Panc1 (cell line): ENCODE results near the gene PPIP5K2. TPM values are rescaled to one million over a fixed set of nuclear protein-coding genes. Genes with fewer than 3 reads are reported as not detected.

Source experiments
- ATAC-seq: fragments of 200-7000 bp; cut with Tn5 transposase; 2 replicates; pipeline ENCODE4 v1.9.1; 2020; ENCODE audit warnings: mild to moderate bottlenecking, moderate library complexity
- BruUV-seq: library from RNA; stranded (reverse); fragments of 400-500 nt; replicated peaks from 2 replicates; lab custom pipeline; 2021; lab: Mats Ljungman, UMichigan
- CTCF ChIA-PET: fragments of 300-600 bp; sonication (Branson Sonifier 250); formaldehyde crosslinking; loops from one replicate; lab custom pipeline; 2022; ENCODE audit warnings: antibody characterized with exemption; lab: Charles Lee
- POLR2A ChIA-PET: fragments of 300-600 bp; sonication (Branson Sonifier 250); formaldehyde crosslinking; loops from one replicate; lab custom pipeline; 2022; ENCODE audit warnings: antibody characterized with exemption; lab: Charles Lee
- DNase-seq: peaks from one replicate; pipeline ENCODE4 v3.0.0-alpha.2; 2010; ENCODE audit warnings: low read depth, low spot score
- H3K27ac ChIP-seq: 2 replicates; pipeline ENCODE4 v1.5.1; 2011; ENCODE audit warnings: mild to moderate bottlenecking, low read length, inconsistent platforms
- H3K27me3 ChIP-seq: fragments of 200-500 bp; sonication (Bioruptor generic); 2 replicates; pipeline ENCODE4 v1.6.0; 2014; ENCODE audit warnings: low read length, inconsistent platforms; ENCODE audit not compliant: control insufficient read depth, insufficient read depth
- H3K36me3 ChIP-seq: fragments of 200-500 bp; sonication (Bioruptor generic); 2 replicates; pipeline ENCODE4 v1.5.1; 2014; ENCODE audit warnings: inconsistent platforms, mild to moderate bottlenecking, low read length, moderate library complexity; ENCODE audit not compliant: control insufficient read depth, insufficient read depth
- H3K4me1 ChIP-seq: 2 replicates; pipeline ENCODE4 v1.5.1; 2011; ENCODE audit warnings: inconsistent platforms, mild to moderate bottlenecking, low read length, moderate library complexity; ENCODE audit not compliant: control insufficient read depth, insufficient read depth
- H3K4me3 ChIP-seq, 2 experiments: 2 replicates each; pipeline ENCODE4 v1.5.1; 2011 to 2012; ENCODE audit warnings: low read depth in 2 of 2, low read length in 2 of 2, mild to moderate bottlenecking in 2 of 2, inconsistent platforms in 1 of 2, moderate library complexity in 1 of 2
- H3K9me3 ChIP-seq: fragments of 200-500 bp; sonication (Bioruptor generic); 2 replicates; pipeline ENCODE4 v1.5.1; 2014; ENCODE audit warnings: low read depth, mild to moderate bottlenecking, inconsistent platforms, low read length, moderate library complexity; ENCODE audit not compliant: control insufficient read depth, insufficient read depth
- POLR2AphosphoS5 ChIP-seq: IDR thresholded peaks from 2 replicates; pipeline ENCODE4 v1.6.1; 2012; ENCODE audit warnings: mild to moderate bottlenecking, low read depth, low read length, moderate library complexity
- SIN3A ChIP-seq: IDR thresholded peaks from 2 replicates; pipeline ENCODE4 v1.6.1; 2012; ENCODE audit warnings: low read depth, mild to moderate bottlenecking, low read length, moderate library complexity, borderline replicate concordance; ENCODE audit not compliant: insufficient read depth
- TCF7L2 ChIP-seq: IDR thresholded peaks from 2 replicates; pipeline ENCODE4 v1.6.1; 2011; ENCODE audit warnings: mild to moderate bottlenecking, low read depth, low read length, inconsistent platforms
- in situ Hi-C: cut with HindIII; loops from 2 replicates; pipeline ENCODE4 v1.10.0; 2016; ENCODE audit warnings: low sequenced_read_pairs, low pct_unique_long_range_greater_than_20kb
- intact Hi-C: fragments of 100-400 bp; cut with micrococcal nuclease; formaldehyde crosslinking; loops from one replicate; pipeline ENCODE4 v1.10.0; 2022; ENCODE audit not compliant: unreplicated experiment
- total RNA-seq: library from RNA; stranded (reverse); gene quantifications from one replicate; pipeline ENCODE4 v1.2.1, GENCODE V29; 2021; ENCODE audit not compliant: unreplicated experiment
- TF ChIP-seq, protein P1 (sequence below), 2 experiments: IDR thresholded peaks; 2 replicates each; pipeline ENCODE4 v1.6.1; 2011 to 2012; ENCODE audit warnings: low read depth in 2 of 2, control low read depth in 1 of 2, low read length in 1 of 2, mild to moderate bottlenecking in 1 of 2, moderate library complexity in 1 of 2; ENCODE audit not compliant: insufficient read depth in 1 of 2
- TF ChIP-seq, protein P2 (sequence below): fragments of 450-650 bp; IDR thresholded peaks from 2 replicates; pipeline ENCODE4 v1.5.1; 2017; ENCODE audit warnings: mild to moderate bottlenecking

The PPIP5K2 gene
- total RNA-seq, 1 experiment from 2014 or later = 56.8 TPM

- in situ Hi-C loops = no loop called here
- Histone ChIP-seq H3K27me3 (no peaks in the 10 kb centered on the region), H3K4me3 (no peak overlapping the region), H3K27ac (no peak overlapping the region), H3K4me1 (no peaks in the 10 kb centered on the region), H3K36me3 (no peaks in the 10 kb centered on the region), H3K9me3 (peaks cover 11% of the 10 kb centered on the region; the same call in 1 of the 2 replicates)
- TF ChIP-seq SIN3A (no peak), POLR2AphosphoS5 (no peak), TCF7L2 (no peak)
- TF ChIP-seq, protein P1, sequence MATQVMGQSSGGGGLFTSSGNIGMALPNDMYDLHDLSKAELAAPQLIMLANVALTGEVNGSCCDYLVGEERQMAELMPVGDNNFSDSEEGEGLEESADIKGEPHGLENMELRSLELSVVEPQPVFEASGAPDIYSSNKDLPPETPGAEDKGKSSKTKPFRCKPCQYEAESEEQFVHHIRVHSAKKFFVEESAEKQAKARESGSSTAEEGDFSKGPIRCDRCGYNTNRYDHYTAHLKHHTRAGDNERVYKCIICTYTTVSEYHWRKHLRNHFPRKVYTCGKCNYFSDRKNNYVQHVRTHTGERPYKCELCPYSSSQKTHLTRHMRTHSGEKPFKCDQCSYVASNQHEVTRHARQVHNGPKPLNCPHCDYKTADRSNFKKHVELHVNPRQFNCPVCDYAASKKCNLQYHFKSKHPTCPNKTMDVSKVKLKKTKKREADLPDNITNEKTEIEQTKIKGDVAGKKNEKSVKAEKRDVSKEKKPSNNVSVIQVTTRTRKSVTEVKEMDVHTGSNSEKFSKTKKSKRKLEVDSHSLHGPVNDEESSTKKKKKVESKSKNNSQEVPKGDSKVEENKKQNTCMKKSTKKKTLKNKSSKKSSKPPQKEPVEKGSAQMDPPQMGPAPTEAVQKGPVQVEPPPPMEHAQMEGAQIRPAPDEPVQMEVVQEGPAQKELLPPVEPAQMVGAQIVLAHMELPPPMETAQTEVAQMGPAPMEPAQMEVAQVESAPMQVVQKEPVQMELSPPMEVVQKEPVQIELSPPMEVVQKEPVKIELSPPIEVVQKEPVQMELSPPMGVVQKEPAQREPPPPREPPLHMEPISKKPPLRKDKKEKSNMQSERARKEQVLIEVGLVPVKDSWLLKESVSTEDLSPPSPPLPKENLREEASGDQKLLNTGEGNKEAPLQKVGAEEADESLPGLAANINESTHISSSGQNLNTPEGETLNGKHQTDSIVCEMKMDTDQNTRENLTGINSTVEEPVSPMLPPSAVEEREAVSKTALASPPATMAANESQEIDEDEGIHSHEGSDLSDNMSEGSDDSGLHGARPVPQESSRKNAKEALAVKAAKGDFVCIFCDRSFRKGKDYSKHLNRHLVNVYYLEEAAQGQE (IDR thresholded peaks at IDR 0.05; ENCODE audit: insufficient read depth in 1 of 2, low read depth in 2 of 2, low read length in 1 of 2) = no peak
- TF ChIP-seq, protein P2, sequence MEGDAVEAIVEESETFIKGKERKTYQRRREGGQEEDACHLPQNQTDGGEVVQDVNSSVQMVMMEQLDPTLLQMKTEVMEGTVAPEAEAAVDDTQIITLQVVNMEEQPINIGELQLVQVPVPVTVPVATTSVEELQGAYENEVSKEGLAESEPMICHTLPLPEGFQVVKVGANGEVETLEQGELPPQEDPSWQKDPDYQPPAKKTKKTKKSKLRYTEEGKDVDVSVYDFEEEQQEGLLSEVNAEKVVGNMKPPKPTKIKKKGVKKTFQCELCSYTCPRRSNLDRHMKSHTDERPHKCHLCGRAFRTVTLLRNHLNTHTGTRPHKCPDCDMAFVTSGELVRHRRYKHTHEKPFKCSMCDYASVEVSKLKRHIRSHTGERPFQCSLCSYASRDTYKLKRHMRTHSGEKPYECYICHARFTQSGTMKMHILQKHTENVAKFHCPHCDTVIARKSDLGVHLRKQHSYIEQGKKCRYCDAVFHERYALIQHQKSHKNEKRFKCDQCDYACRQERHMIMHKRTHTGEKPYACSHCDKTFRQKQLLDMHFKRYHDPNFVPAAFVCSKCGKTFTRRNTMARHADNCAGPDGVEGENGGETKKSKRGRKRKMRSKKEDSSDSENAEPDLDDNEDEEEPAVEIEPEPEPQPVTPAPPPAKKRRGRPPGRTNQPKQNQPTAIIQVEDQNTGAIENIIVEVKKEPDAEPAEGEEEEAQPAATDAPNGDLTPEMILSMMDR = no peak
- CTCF ChIA-PET = no interaction called here
- ATAC-seq (no peak), DNase-seq (no peak)
- POLR2A ChIA-PET = no interaction called here
- no TSS peak for BruUV-seq
- intact Hi-C loops = no loop called here
Observed at GRCh38 chr5:103237778-103238177, 117.7 kb downstream of the PPIP5K2 start.

DNA sequence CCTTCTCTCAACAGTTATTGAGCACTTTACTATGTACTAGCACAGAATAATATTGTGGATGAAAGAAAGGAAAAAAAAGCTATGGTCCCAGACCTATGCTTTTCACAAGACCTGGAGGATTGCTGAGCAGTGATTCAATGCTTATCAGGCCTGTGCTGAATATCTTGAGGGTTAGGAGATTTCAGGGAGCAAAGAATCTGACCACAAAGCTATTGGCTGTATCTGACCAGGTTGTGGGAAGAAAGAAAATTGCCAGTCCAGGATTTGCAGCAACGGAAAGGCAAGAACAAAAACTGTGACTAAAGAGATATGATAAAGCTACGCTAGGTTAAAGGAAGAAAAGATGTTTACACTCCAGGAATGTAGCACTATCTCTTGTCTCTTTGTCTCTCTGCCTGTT is 123.6 kb downstream of the PPIP5K2 start:
- H3K4me3 ChIP-seq = no peak overlapping the region
- in situ Hi-C loops = no loop called here
- intact Hi-C loops = no loop called here
- ChIA-PET CTCF (interaction anchor here (0.7 kb wide), 1 partner anchor 270 kb away, joined by 4 read pairs; no protein-coding TSS in a partner anchor), POLR2A (no interaction called here)
- peaks cover 7% of the 10 kb centered on the region; the same call in 1 of the 2 replicates for H3K27me3 ChIP-seq
- H3K27ac ChIP-seq = no peak overlapping the region
- no TSS peak for BruUV-seq
- H3K4me1 ChIP-seq = no peaks in the 10 kb centered on the region
- no peak for ATAC-seq
- peaks cover 11% of the 10 kb centered on the region; the same call in 1 of the 2 replicates for H3K9me3 ChIP-seq
- no peak for DNase-seq
- TF ChIP-seq SIN3A = no peak
- H3K36me3 ChIP-seq = no peaks in the 10 kb centered on the region

GRCh38 chr5:103244398-103244797 is 124.3 kb downstream of the PPIP5K2 start:
- POLR2A ChIA-PET = no interaction called here
- ATAC-seq (no peak), DNase-seq (no peak)
- no peaks in the 10 kb centered on the region for H3K4me1 ChIP-seq
- H3K36me3 ChIP-seq = no peaks in the 10 kb centered on the region
- peaks cover 7% of the 10 kb centered on the region; the same call in 1 of the 2 replicates for H3K27me3 ChIP-seq
- intact Hi-C loops (no loop called here), in situ Hi-C loops (no loop called here)
- H3K4me3 ChIP-seq = no peak overlapping the region
- TF ChIP-seq, protein P2 = no peak
- no peak for TF ChIP-seq TCF7L2
- TF ChIP-seq POLR2AphosphoS5 = no peak
- TF ChIP-seq, protein P1 (IDR thresholded peaks at IDR 0.05; ENCODE audit: insufficient read depth in 1 of 2, low read depth in 2 of 2, low read length in 1 of 2) = no peak
- TF ChIP-seq SIN3A = no peak
- CTCF ChIA-PET = no interaction called here
- H3K9me3 ChIP-seq = peaks cover 6% of the 10 kb centered on the region; the same call in 1 of the 2 replicates
- H3K27ac ChIP-seq = no peak overlapping the region
- BruUV-seq = no TSS peak
